Measurements from ENCODE around the gene ROBO1. TPM values are rescaled to one million over a fixed set of nuclear protein-coding genes. Genes with fewer than 3 reads are reported as not detected.

Gene ROBO1
- total RNA-seq, 1 donor from 2014 or later: 7.1 TPM

- Histone ChIP-seq H3K27me3 (ENCODE audit: low read depth) (no peaks in the 10 kb centered on the region), H3K36me3 (no peaks in the 10 kb centered on the region), H3K4me3 (no peak overlapping the region), H3K9me3 (replicated peaks) (no peaks in the 10 kb centered on the region), H3K4me1 (no peaks in the 10 kb centered on the region), H3K27ac (replicated peaks) (no peak overlapping the region)
- intact Hi-C loops (cut with micrococcal nuclease): no loop called here
- TF ChIP-seq CTCF (IDR thresholded peaks at IDR 0.05; ENCODE audit: borderline replicate concordance): no peak
- no peak for DNase-seq
Measured at GRCh38 chr3:79657076-79657475, 110.7 kb downstream of the ROBO1 start.

GRCh38 chr3:79654019-79654418 is 113.8 kb downstream of the ROBO1 start:
- no peak for TF ChIP-seq CTCF (IDR thresholded peaks at IDR 0.05; ENCODE audit: borderline replicate concordance)
- Histone ChIP-seq H3K27ac (replicated peaks) (no peak overlapping the region), H3K27me3 (ENCODE audit: low read depth) (no peaks in the 10 kb centered on the region), H3K36me3 (no peaks in the 10 kb centered on the region), H3K4me3 (no peak overlapping the region), H3K9me3 (replicated peaks) (no peaks in the 10 kb centered on the region), H3K4me1 (no peaks in the 10 kb centered on the region)
- intact Hi-C loops (cut with micrococcal nuclease): no loop called here
- no peak for DNase-seq

- no peaks in the 10 kb centered on the region for H3K9me3 ChIP-seq (replicated peaks)
- no peak for TF ChIP-seq CTCF (IDR thresholded peaks at IDR 0.05; ENCODE audit: borderline replicate concordance)
- no peaks in the 10 kb centered on the region for H3K4me1 ChIP-seq
- H3K4me3 ChIP-seq: no peak overlapping the region
- no peak for DNase-seq
- H3K36me3 ChIP-seq: no peaks in the 10 kb centered on the region
- H3K27ac ChIP-seq (replicated peaks): no peak overlapping the region
- intact Hi-C loops (cut with micrococcal nuclease): no loop called here
- no peaks in the 10 kb centered on the region for H3K27me3 ChIP-seq (ENCODE audit: low read depth)
Measured at GRCh38 chr3:79653266-79653830, 114.5 kb downstream of the ROBO1 start.

- Histone ChIP-seq H3K4me1 (no peaks in the 10 kb centered on the region), H3K4me3 (no peak overlapping the region), H3K36me3 (no peaks in the 10 kb centered on the region), H3K27ac (replicated peaks) (no peak overlapping the region), H3K27me3 (ENCODE audit: low read depth) (no peaks in the 10 kb centered on the region), H3K9me3 (replicated peaks) (no peaks in the 10 kb centered on the region)
- DNase-seq: no peak
- no peak for TF ChIP-seq CTCF (IDR thresholded peaks at IDR 0.05; ENCODE audit: borderline replicate concordance)
- intact Hi-C loops (cut with micrococcal nuclease): no loop called here
Measured at GRCh38 chr3:79651536-79652065, 116.2 kb downstream of the ROBO1 start.

GRCh38 chr3:79639855-79640254 is 127.9 kb downstream of the ROBO1 start:
- no peaks in the 10 kb centered on the region for H3K36me3 ChIP-seq
- H3K27me3 ChIP-seq (ENCODE audit: low read depth): no peaks in the 10 kb centered on the region
- no peak overlapping the region for H3K4me3 ChIP-seq
- H3K27ac ChIP-seq (replicated peaks): no peak overlapping the region
- intact Hi-C loops (cut with micrococcal nuclease): no loop called here
- DNase-seq: no peak
- no peaks in the 10 kb centered on the region for H3K4me1 ChIP-seq
- no peak for TF ChIP-seq CTCF (IDR thresholded peaks at IDR 0.05; ENCODE audit: borderline replicate concordance)
- H3K9me3 ChIP-seq (replicated peaks): peaks cover 24% of the 10 kb centered on the region

All from left ventricle myocardium inferior (tissue), 1 donor.